GM19455 (cell line): ENCODE results near the gene CNTN5.

Experiments used
- ATAC-seq: cut with Tn5 transposase; IDR thresholded peaks from one replicate; pipeline ENCODE4 v1.9.1; 2021; ENCODE audit not compliant: unreplicated experiment

Gene CNTN5

GRCh38 chr11:100383357-100383865 lies 1362.7 kb downstream of the CNTN5 start:
- ATAC-seq = no peak

- ATAC-seq = no peak
Observed at GRCh38 chr11:100396266-100396665, 1375.5 kb downstream of the CNTN5 start.

- no peak for ATAC-seq
Observed at GRCh38 chr11:100397401-100397800, 1376.7 kb downstream of the CNTN5 start.

GRCh38 chr11:100403816-100404215 lies 1383.1 kb downstream of the CNTN5 start:
- no peak for ATAC-seq

GRCh38 chr11:100404907-100405306 lies 1384.2 kb downstream of the CNTN5 start:
- no peak for ATAC-seq
